HEK293 (cell line): Measurements from ENCODE around the gene PPT2.
A peak's percentile ranks its signal among the peaks of the same experiment; 100 is the strongest.

Source experiments
- HOXD13 ChIP-seq: sonication (generic); formaldehyde crosslinking; IDR thresholded peaks from 2 replicates; pipeline ENCODE4 v1.8.0; 2022; ENCODE audit warnings: missing genetic modification reagents, borderline replicate concordance
- OSR2 ChIP-seq: fragments of 450-650 bp; formaldehyde crosslinking; IDR thresholded peaks from 2 replicates; pipeline ENCODE4 v1.5.1; 2016; ENCODE audit warnings: missing biosample characterization, missing genetic modification characterization
- OVOL3 ChIP-seq: fragments of 450-650 bp; formaldehyde crosslinking; IDR thresholded peaks from 2 replicates; pipeline ENCODE4 v1.5.1; 2016; ENCODE audit warnings: missing biosample characterization, missing genetic modification characterization
- REPIN1 ChIP-seq: fragments of 450-650 bp; formaldehyde crosslinking; IDR thresholded peaks from 2 replicates; pipeline ENCODE4 v1.5.1; 2017; ENCODE audit warnings: missing biosample characterization, missing genetic modification characterization, low read depth
- SP3 ChIP-seq: fragments of 450-650 bp; formaldehyde crosslinking; IDR thresholded peaks from 2 replicates; pipeline ENCODE4 v1.5.1; 2016; ENCODE audit warnings: missing biosample characterization, missing genetic modification characterization
- ZBTB21 ChIP-seq: fragments of 450-650 bp; formaldehyde crosslinking; IDR thresholded peaks from 2 replicates; pipeline ENCODE4 v1.5.1; 2017; ENCODE audit warnings: missing biosample characterization, missing genetic modification characterization
- ZEB2 ChIP-seq: fragments of 450-650 bp; formaldehyde crosslinking; IDR thresholded peaks from 2 replicates; pipeline ENCODE4 v1.5.1; 2016; ENCODE audit warnings: missing biosample characterization, missing genetic modification characterization
- ZFP69B ChIP-seq: fragments of 450-650 bp; formaldehyde crosslinking; IDR thresholded peaks from 2 replicates; pipeline ENCODE4 v1.5.1; 2016; ENCODE audit warnings: missing biosample characterization, missing genetic modification characterization
- ZNF354C ChIP-seq: fragments of 450-650 bp; formaldehyde crosslinking; IDR thresholded peaks from 2 replicates; pipeline ENCODE4 v1.5.1; 2016; ENCODE audit warnings: missing biosample characterization, missing genetic modification characterization, low read depth, borderline replicate concordance
- ZNF610 ChIP-seq: fragments of 450-650 bp; formaldehyde crosslinking; IDR thresholded peaks from 2 replicates; pipeline ENCODE4 v1.5.1; 2016; ENCODE audit warnings: missing biosample characterization, missing genetic modification characterization, borderline replicate concordance
- ZNF623 ChIP-seq: fragments of 450-650 bp; formaldehyde crosslinking; IDR thresholded peaks from 2 replicates; pipeline ENCODE4 v1.5.1; 2016; ENCODE audit warnings: missing biosample characterization, missing genetic modification characterization
- ZNF626 ChIP-seq: fragments of 450-650 bp; sonication (Bioruptor Pico); formaldehyde crosslinking; IDR thresholded peaks from 2 replicates; pipeline ENCODE4 v1.5.1; 2018; ENCODE audit warnings: missing biosample characterization, missing genetic modification characterization, inconsistent platforms
- ZNF791 ChIP-seq: fragments of 450-650 bp; formaldehyde crosslinking; IDR thresholded peaks from 2 replicates; pipeline ENCODE4 v1.5.1; 2016; ENCODE audit warnings: missing biosample characterization, missing genetic modification characterization
- ZNF830 ChIP-seq: fragments of 450-650 bp; IDR thresholded peaks from 2 replicates; pipeline ENCODE4 v1.5.0; 2018; ENCODE audit warnings: missing biosample characterization, missing genetic modification characterization, low read depth, mild to moderate bottlenecking, moderate library complexity
- ZNF837 ChIP-seq: fragments of 450-650 bp; formaldehyde crosslinking; IDR thresholded peaks from 2 replicates; pipeline ENCODE4 v1.5.1; 2016; ENCODE audit warnings: missing biosample characterization, missing genetic modification characterization
- ZNF843 ChIP-seq: fragments of 450-650 bp; formaldehyde crosslinking; IDR thresholded peaks from 2 replicates; pipeline ENCODE4 v1.5.1; 2016; ENCODE audit warnings: missing biosample characterization, missing genetic modification characterization
- TF ChIP-seq, protein P1 (sequence below): fragments of 450-650 bp; formaldehyde crosslinking; IDR thresholded peaks from 2 replicates; pipeline ENCODE4 v1.5.1; 2017; ENCODE audit warnings: missing biosample characterization, missing genetic modification characterization
- TF ChIP-seq, protein P2 (sequence below): fragments of 450-650 bp; formaldehyde crosslinking; conservative IDR thresholded peaks from 2 replicates; pipeline ENCODE4 v1.5.1; 2016; ENCODE audit warnings: low read depth, missing biosample characterization, missing genetic modification characterization
- TF ChIP-seq, protein P3 (sequence below): fragments of 450-650 bp; formaldehyde crosslinking; IDR thresholded peaks from 2 replicates; pipeline ENCODE4 v1.5.1; 2017; ENCODE audit warnings: missing biosample characterization, missing genetic modification characterization
- TF ChIP-seq, protein P4 (sequence below): fragments of 450-650 bp; formaldehyde crosslinking; IDR thresholded peaks from 2 replicates; pipeline ENCODE4 v1.5.1; 2016; ENCODE audit warnings: missing biosample characterization, missing genetic modification characterization
- TF ChIP-seq, protein P5 (sequence below): fragments of 450-650 bp; formaldehyde crosslinking; IDR thresholded peaks from 2 replicates; pipeline ENCODE4 v1.5.1; 2016; ENCODE audit warnings: missing biosample characterization, missing genetic modification characterization
- TF ChIP-seq, protein P6 (sequence below): fragments of 450-650 bp; formaldehyde crosslinking; IDR thresholded peaks from 2 replicates; pipeline ENCODE4 v1.5.1; 2016; ENCODE audit warnings: missing biosample characterization, missing genetic modification characterization, low read depth
- TF ChIP-seq, protein P7 (sequence below): fragments of 450-650 bp; formaldehyde crosslinking; IDR thresholded peaks from 2 replicates; pipeline ENCODE4; 2016; ENCODE audit warnings: missing biosample characterization, missing genetic modification characterization

PPT2 gene

DNA sequence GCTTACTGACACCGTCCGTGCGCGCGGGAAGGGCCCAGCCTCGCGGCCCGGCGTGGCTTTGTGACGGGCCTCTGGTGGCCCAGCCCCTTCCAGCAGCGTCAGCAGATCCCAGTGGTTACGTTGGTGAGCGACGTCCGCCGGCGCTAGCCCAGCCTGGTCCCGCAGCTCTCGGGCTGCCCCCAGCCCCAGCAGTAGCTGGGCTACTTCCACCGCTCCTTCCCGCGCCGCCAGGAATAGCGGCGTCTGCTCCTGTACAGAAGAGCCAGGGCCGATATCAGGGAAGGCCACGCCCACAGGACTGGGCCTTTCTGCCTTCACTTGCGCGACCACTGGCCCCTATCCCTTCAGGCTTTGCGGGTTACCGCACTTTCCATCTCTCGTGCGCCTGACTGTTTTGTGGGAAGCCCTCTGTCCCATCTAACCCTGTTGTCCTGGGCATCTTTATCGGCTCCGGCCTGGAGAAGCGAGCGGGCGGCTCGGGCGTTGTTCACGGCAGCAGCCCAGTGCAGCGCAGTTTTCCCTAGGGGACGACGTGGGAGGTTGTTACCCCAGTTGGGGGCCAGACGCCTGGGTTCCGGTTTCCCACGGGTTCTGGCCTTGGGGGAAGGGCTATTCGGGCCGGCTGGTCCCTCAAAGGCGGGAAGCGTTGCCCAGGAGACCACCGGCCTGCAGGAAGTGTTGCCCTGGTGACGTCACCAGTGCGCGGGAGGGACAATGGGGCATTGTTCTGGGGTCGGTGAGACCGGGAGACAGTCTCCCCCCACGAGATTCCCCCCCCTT, 42.2 kb downstream of the PPT2 start (continued):
- TF ChIP-seq OSR2 (tag by site-specific recombination), result peak; percentile 90
- no peak for TF ChIP-seq HOXD13 (CRISPR knock-in tag)
- TF ChIP-seq ZNF791 (tag by site-specific recombination), result no peak
- TF ChIP-seq ZBTB21, result peak; percentile 87
- TF ChIP-seq ZNF626 (tag by site-specific recombination), result no peak
- TF ChIP-seq, protein P1, sequence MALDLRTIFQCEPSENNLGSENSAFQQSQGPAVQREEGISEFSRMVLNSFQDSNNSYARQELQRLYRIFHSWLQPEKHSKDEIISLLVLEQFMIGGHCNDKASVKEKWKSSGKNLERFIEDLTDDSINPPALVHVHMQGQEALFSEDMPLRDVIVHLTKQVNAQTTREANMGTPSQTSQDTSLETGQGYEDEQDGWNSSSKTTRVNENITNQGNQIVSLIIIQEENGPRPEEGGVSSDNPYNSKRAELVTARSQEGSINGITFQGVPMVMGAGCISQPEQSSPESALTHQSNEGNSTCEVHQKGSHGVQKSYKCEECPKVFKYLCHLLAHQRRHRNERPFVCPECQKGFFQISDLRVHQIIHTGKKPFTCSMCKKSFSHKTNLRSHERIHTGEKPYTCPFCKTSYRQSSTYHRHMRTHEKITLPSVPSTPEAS, result peak; percentile 40; the same call in 1 of the 2 replicates
- TF ChIP-seq, protein P2, sequence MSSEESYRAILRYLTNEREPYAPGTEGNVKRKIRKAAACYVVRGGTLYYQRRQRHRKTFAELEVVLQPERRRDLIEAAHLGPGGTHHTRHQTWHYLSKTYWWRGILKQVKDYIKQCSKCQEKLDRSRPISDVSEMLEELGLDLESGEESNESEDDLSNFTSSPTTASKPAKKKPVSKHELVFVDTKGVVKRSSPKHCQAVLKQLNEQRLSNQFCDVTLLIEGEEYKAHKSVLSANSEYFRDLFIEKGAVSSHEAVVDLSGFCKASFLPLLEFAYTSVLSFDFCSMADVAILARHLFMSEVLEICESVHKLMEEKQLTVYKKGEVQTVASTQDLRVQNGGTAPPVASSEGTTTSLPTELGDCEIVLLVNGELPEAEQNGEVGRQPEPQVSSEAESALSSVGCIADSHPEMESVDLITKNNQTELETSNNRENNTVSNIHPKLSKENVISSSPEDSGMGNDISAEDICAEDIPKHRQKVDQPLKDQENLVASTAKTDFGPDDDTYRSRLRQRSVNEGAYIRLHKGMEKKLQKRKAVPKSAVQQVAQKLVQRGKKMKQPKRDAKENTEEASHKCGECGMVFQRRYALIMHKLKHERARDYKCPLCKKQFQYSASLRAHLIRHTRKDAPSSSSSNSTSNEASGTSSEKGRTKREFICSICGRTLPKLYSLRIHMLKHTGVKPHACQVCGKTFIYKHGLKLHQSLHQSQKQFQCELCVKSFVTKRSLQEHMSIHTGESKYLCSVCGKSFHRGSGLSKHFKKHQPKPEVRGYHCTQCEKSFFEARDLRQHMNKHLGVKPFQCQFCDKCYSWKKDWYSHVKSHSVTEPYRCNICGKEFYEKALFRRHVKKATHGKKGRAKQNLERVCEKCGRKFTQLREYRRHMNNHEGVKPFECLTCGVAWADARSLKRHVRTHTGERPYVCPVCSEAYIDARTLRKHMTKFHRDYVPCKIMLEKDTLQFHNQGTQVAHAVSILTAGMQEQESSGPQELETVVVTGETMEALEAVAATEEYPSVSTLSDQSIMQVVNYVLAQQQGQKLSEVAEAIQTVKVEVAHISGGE (tag by site-specific recombination), result peak; percentile 33
- no peak for TF ChIP-seq ZNF354C (tag by site-specific recombination)
- no peak for TF ChIP-seq ZNF830 (tag by site-specific recombination)
- TF ChIP-seq ZNF843, result peak; percentile 63; the same call in 1 of the 2 replicates
- peak; percentile 82 for TF ChIP-seq REPIN1 (tag by site-specific recombination)
- TF ChIP-seq, protein P3, sequence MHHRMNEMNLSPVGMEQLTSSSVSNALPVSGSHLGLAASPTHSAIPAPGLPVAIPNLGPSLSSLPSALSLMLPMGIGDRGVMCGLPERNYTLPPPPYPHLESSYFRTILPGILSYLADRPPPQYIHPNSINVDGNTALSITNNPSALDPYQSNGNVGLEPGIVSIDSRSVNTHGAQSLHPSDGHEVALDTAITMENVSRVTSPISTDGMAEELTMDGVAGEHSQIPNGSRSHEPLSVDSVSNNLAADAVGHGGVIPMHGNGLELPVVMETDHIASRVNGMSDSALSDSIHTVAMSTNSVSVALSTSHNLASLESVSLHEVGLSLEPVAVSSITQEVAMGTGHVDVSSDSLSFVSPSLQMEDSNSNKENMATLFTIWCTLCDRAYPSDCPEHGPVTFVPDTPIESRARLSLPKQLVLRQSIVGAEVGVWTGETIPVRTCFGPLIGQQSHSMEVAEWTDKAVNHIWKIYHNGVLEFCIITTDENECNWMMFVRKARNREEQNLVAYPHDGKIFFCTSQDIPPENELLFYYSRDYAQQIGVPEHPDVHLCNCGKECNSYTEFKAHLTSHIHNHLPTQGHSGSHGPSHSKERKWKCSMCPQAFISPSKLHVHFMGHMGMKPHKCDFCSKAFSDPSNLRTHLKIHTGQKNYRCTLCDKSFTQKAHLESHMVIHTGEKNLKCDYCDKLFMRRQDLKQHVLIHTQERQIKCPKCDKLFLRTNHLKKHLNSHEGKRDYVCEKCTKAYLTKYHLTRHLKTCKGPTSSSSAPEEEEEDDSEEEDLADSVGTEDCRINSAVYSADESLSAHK (tag by site-specific recombination), result peak; percentile 29
- TF ChIP-seq, protein P4, sequence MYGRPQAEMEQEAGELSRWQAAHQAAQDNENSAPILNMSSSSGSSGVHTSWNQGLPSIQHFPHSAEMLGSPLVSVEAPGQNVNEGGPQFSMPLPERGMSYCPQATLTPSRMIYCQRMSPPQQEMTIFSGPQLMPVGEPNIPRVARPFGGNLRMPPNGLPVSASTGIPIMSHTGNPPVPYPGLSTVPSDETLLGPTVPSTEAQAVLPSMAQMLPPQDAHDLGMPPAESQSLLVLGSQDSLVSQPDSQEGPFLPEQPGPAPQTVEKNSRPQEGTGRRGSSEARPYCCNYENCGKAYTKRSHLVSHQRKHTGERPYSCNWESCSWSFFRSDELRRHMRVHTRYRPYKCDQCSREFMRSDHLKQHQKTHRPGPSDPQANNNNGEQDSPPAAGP, result peak; percentile 28
- peak; percentile 75 for TF ChIP-seq ZEB2
- peak; percentile 82 for TF ChIP-seq ZNF610 (tag by site-specific recombination)
- TF ChIP-seq ZNF623, result 0 out of 2 replicates have a peak, but pooled peaks have one; percentile 5
- peak; percentile 49; the same call in 1 of the 2 replicates for TF ChIP-seq OVOL3 (tag by site-specific recombination)
- TF ChIP-seq SP3 (tag by site-specific recombination), result peak; percentile 61
- peak; percentile 67; the same call in 1 of the 2 replicates for TF ChIP-seq ZFP69B (tag by site-specific recombination)
- no peak for TF ChIP-seq ZNF837 (tag by site-specific recombination)
- TF ChIP-seq, protein P5, sequence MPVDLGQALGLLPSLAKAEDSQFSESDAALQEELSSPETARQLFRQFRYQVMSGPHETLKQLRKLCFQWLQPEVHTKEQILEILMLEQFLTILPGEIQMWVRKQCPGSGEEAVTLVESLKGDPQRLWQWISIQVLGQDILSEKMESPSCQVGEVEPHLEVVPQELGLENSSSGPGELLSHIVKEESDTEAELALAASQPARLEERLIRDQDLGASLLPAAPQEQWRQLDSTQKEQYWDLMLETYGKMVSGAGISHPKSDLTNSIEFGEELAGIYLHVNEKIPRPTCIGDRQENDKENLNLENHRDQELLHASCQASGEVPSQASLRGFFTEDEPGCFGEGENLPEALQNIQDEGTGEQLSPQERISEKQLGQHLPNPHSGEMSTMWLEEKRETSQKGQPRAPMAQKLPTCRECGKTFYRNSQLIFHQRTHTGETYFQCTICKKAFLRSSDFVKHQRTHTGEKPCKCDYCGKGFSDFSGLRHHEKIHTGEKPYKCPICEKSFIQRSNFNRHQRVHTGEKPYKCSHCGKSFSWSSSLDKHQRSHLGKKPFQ (tag by site-specific recombination), result 0 out of 2 replicates have a peak, but pooled peaks have one; percentile 21
- TF ChIP-seq, protein P6, sequence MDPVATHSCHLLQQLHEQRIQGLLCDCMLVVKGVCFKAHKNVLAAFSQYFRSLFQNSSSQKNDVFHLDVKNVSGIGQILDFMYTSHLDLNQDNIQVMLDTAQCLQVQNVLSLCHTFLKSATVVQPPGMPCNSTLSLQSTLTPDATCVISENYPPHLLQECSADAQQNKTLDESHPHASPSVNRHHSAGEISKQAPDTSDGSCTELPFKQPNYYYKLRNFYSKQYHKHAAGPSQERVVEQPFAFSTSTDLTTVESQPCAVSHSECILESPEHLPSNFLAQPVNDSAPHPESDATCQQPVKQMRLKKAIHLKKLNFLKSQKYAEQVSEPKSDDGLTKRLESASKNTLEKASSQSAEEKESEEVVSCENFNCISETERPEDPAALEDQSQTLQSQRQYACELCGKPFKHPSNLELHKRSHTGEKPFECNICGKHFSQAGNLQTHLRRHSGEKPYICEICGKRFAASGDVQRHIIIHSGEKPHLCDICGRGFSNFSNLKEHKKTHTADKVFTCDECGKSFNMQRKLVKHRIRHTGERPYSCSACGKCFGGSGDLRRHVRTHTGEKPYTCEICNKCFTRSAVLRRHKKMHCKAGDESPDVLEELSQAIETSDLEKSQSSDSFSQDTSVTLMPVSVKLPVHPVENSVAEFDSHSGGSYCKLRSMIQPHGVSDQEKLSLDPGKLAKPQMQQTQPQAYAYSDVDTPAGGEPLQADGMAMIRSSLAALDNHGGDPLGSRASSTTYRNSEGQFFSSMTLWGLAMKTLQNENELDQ (tag by site-specific recombination), result no peak
- TF ChIP-seq, protein P7, sequence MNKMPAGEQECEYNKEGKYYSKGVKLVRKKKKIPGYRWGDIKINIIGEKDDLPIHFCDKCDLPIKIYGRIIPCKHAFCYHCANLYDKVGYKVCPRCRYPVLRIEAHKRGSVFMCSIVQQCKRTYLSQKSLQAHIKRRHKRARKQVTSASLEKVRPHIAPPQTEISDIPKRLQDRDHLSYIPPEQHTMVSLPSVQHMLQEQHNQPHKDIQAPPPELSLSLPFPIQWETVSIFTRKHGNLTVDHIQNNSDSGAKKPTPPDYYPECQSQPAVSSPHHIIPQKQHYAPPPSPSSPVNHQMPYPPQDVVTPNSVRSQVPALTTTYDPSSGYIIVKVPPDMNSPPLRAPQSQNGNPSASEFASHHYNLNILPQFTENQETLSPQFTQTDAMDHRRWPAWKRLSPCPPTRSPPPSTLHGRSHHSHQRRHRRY, result no peak
